ENCODE measurements around the gene TOM1L2. TPM values are rescaled to one million over a fixed set of nuclear protein-coding genes. Genes with fewer than 3 reads are reported as not detected.
A peak's percentile ranks its signal among the peaks of the same experiment; 100 is the strongest.

TOM1L2 gene
- total RNA-seq, 1 donor from 2014 or later: 144 TPM

GRCh38 chr17:17890773-17891759 is 81.1 kb downstream of the TOM1L2 start:
- intact Hi-C loops (cut with DNase I): no loop called here
- ATAC-seq (peak; percentile 78), DNase-seq (ENCODE audit: low spot score) (no peak)

- no peak for DNase-seq (ENCODE audit: low spot score)
- ATAC-seq: no peak
- intact Hi-C loops (cut with DNase I): loop anchor here (10.0 kb wide), 1 partner anchor 135 kb away; no protein-coding TSS in a partner anchor
Measured at GRCh38 chr17:17889922-17890321, 82.3 kb downstream of the TOM1L2 start.

- ATAC-seq (no peak), DNase-seq (ENCODE audit: low spot score) (no peak)
- intact Hi-C loops (cut with DNase I): loop anchor here (10.0 kb wide), 1 partner anchor 136 kb away; no protein-coding TSS in a partner anchor
Measured at GRCh38 chr17:17888821-17889220, 83.4 kb downstream of the TOM1L2 start.

GRCh38 chr17:17888371-17888770 is 83.8 kb downstream of the TOM1L2 start:
- intact Hi-C loops (cut with DNase I): loop anchor here (10.0 kb wide), 1 partner anchor 136 kb away; no protein-coding TSS in a partner anchor
- ATAC-seq (no peak), DNase-seq (ENCODE audit: low spot score) (no peak)

- intact Hi-C loops (cut with DNase I): loop anchor here (10.0 kb wide), 1 partner anchor 137 kb away; no protein-coding TSS in a partner anchor
- no peak for DNase-seq (ENCODE audit: low spot score)
- ATAC-seq: no peak
Measured at GRCh38 chr17:17887752-17888304, 84.4 kb downstream of the TOM1L2 start.

- peak; percentile 41 for ATAC-seq
- no peak for DNase-seq (ENCODE audit: low spot score)
- intact Hi-C loops (cut with DNase I): loop anchor here (10.0 kb wide), 1 partner anchor 138 kb away; no protein-coding TSS in a partner anchor
Measured at GRCh38 chr17:17886726-17887125, 85.5 kb downstream of the TOM1L2 start.

GRCh38 chr17:17886226-17886625 is 86.0 kb downstream of the TOM1L2 start:
- DNase-seq (ENCODE audit: low spot score) (no peak), ATAC-seq (peak; percentile 87)
- intact Hi-C loops (cut with DNase I): loop anchor here (10.0 kb wide), 1 partner anchor 139 kb away; no protein-coding TSS in a partner anchor

- intact Hi-C loops (cut with DNase I): loop anchor here (10.0 kb wide), 1 partner anchor 140 kb away; no protein-coding TSS in a partner anchor
- DNase-seq (ENCODE audit: low spot score): no peak
- no peak for ATAC-seq
Measured at GRCh38 chr17:17884391-17885357, 87.5 kb downstream of the TOM1L2 start.

GRCh38 chr17:17883801-17884200 is 88.4 kb downstream of the TOM1L2 start:
- no peak for ATAC-seq
- DNase-seq (ENCODE audit: low spot score): no peak
- intact Hi-C loops (cut with DNase I): loop anchor here (10.0 kb wide), 1 partner anchor 141 kb away; no protein-coding TSS in a partner anchor

GRCh38 chr17:17882082-17882581 is 90.1 kb downstream of the TOM1L2 start:
- intact Hi-C loops (cut with DNase I): loop anchor here (10.0 kb wide), 1 partner anchor 143 kb away; no protein-coding TSS in a partner anchor
- no peak for DNase-seq (ENCODE audit: low spot score)
- no peak for ATAC-seq

GRCh38 chr17:17880577-17881196 is 91.5 kb downstream of the TOM1L2 start:
- ATAC-seq: no peak
- intact Hi-C loops (cut with DNase I): loop anchor here (10.0 kb wide), 1 partner anchor 144 kb away; no protein-coding TSS in a partner anchor

GRCh38 chr17:17877529-17878358 is 94.5 kb downstream of the TOM1L2 start:
- intact Hi-C loops (cut with DNase I): no loop called here
- DNase-seq (ENCODE audit: low spot score) (peak; percentile 77), ATAC-seq (peak; percentile 88)

More at GRCh38 chr17:17880577-17881196, 91.5 kb downstream of the TOM1L2 start:
- DNase-seq (ENCODE audit: low spot score): no peak

GRCh38 chr17:17876959-17877528 is 95.2 kb downstream of the TOM1L2 start:
- DNase-seq (ENCODE audit: low spot score) (no peak), ATAC-seq (peak; percentile 71)
- intact Hi-C loops (cut with DNase I): no loop called here

- no peak for ATAC-seq
- intact Hi-C loops (cut with DNase I): no loop called here
- DNase-seq (ENCODE audit: low spot score): no peak
Measured at GRCh38 chr17:17874478-17874877, 97.7 kb downstream of the TOM1L2 start.

GRCh38 chr17:17873450-17873991 is 98.7 kb downstream of the TOM1L2 start:
- DNase-seq (ENCODE audit: low spot score) (no peak), ATAC-seq (no peak)
- intact Hi-C loops (cut with DNase I): no loop called here

Data from sciatic nerve (tissue), 2 donors.